Stimulated activated CD8-positive, alpha-beta memory T cell treated with anti-CD3 and anti-CD28 coated beads, Interleukin-7, amount 100 ng/mL, for 1 hour (primary cell): ENCODE results near the gene SLC4A4.
"Not testable (repeated sequence)": the region's sequence is repeated elsewhere in the genome, so short reads cannot be mapped to it uniquely, and the experiment has no call there.

Experiments
- DNase-seq, 2 donors: peaks; one replicate each; pipeline ENCODE4 v3.0.0-alpha.2; 2020; ENCODE audit warnings: low read depth in 2 of 2

The SLC4A4 gene

DNA sequence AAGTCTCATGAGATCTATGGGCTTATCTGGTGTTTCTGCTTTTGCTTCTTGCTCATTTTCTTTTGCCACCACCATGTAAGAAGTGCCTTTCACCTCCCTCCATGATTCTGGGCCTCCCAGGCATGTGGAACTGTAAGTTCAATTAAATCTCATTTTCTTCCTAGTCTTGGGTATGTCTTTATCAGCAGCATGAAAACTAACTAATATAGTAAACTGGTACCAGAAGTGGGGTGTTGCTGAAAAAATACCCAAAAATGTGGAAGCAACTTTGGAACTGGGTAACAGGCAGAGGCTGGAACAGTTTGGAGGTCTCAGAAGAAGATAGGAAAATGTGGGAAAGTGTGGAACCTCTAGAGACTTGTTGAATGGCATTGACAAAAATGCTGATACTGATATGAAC is 70.1 kb downstream of the SLC4A4 start:
- DNase-seq = not testable (repeated sequence)

DNA sequence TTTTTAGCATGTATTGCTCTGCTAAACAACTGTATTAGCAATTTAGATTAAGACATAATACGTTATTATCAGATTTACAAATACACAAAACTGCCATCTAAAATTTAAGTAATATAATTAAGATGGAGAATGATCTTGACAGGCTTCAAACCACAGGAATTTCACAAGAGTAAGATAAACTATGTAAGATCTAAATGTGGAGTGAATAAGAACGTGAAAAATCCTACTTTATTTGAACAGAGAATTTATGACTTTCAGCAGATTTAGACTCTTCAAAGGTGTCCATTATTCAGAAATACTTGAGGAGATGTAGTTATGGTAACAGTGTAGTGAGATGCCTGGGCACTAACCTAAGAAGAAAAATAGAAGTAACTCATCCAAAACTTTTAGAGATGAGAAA is 73.2 kb downstream of the SLC4A4 start:
- DNase-seq = no peak

DNA sequence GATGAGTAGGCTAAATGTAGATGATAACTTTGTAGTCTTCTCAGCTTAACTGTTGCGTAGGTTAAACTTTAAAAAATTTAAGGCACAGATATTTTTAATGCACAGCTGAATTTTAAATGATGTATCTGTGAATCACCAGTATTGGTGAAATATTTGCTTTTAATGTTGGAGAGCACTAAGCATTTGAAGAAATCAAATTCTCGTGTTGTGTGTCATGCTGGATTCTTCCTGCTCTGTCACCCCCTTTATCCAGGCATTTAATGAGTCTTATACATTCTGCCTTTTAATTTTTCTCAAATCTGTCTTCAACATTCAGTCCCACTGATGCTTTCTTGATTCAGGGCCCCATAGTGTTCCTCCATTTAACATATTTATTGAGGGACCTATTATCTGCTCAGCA is 76.7 kb downstream of the SLC4A4 start:
- no peak for DNase-seq

DNA sequence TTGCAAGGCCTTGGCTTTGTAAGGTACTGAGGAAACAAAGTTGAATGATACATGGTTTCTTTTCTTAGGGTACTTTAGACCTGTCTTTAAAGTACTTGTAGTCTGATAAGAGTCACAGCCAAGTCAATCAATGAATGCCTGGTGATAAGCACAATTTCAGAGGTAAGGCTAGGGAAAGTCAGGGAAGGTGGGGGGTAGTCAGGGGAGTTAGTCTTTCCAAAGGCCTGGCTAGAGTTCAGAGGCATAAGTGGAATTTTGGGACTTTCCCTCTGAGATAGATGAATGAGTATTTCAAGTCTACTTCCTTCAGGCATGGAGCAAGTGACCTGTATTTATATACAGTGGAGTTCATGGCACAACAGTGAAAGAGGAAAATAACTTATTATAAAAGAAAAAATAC is 78.3 kb downstream of the SLC4A4 start:
- DNase-seq = no peak

DNA sequence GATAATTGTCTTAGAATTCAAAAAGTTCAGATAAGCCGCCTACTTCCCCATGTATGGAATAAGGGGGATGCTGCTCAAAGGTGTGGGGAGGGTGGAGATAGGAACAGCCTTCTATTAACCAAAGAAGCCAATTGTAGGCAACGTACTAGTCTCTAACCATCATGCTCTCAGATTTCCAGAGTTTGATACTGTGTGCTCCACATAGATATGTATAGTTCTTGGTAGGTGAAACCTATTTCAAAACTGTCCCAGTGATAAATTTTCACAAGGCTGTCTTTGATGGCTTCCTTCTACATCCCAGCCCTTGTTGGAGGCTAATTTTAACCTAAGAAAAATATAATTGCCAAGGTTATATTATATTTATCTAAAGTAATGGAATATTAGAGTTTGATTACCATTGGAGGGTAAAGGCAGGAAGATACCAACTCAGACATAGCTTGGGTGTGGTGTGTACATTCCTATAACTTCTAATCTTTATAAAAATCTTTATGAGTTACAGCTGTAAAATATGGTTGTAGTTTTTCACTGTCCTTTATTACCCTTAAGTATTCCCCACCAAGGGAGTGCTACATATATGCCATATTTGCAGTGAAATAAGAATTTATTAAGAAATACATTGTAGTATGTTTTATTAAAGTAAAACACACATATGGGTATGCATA is 87.7 kb downstream of the SLC4A4 start:
- no peak for DNase-seq

DNA sequence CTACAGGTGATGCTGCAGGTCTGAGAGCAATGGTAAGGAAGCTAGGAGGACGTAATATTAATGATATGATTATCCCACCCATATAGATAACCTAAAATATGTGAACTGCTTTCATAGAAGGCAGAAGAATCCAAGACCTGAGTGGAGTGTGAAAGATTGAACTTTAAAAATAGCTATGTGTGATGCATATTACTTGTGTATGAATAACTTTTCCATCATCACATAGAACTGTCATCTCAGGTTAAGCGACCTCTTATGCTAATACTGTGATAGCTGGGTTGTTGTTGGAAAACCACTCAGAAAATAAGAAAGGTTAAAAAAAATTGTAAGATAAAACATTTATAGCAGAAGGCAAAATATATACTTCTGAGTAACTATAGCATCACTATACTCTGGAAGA is 90.3 kb downstream of the SLC4A4 start:
- no peak for DNase-seq

DNA sequence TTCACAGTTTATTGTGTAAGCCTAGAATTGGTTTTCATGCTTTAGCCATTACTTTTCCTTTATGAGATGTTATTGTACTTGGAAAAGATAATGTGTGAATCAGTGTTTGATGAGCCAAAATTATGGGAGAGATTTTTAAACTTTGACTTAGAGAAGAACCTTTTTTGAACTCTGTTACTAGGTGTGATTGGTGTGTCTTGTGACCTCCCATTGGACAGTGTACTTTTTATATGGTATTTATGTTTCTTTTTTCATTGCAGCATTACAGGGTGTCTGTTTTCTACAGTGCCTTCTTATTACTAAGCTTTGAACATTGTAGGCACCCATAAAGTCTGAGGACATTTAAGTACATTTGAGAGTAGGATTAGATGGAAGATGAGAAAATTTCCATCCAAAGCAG is 91.1 kb downstream of the SLC4A4 start:
- no peak for DNase-seq

DNA sequence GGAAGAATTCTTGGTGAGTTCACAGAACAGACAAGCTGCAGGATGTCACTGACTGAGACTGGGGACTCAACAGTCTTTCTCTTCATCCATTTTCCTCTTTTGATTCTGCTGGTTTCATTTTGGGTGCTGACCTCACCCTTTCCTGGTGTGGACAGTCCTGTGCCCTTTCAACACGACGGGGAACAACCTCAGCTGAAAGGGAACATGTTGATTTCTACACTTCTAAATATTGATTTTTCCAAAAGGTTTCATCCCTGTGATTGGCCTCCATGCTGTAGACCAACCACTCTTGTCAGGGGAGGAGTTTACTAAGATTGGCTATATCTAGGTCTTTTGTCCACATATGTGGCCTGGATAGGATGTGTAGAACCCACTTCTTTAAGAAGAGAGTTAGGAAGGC is 91.8 kb downstream of the SLC4A4 start:
- no peak for DNase-seq

DNA sequence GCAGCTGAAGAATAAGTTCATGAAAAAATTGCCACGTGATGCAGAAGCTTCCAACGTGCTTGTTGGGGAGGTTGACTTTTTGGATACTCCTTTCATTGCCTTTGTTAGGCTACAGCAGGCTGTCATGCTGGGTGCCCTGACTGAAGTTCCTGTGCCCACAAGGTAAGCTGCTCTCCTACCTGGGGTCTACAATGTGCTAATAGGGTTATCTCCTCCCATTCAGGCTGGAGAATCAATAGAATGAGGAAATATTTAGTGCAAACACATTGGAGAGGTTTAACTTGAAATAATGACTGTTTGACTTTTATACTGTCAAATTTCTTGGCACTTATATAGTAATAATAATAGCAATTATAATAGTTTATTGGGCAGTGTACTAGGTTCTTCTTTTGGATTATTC is 101.8 kb downstream of the SLC4A4 start:
- DNase-seq = no peak

DNA sequence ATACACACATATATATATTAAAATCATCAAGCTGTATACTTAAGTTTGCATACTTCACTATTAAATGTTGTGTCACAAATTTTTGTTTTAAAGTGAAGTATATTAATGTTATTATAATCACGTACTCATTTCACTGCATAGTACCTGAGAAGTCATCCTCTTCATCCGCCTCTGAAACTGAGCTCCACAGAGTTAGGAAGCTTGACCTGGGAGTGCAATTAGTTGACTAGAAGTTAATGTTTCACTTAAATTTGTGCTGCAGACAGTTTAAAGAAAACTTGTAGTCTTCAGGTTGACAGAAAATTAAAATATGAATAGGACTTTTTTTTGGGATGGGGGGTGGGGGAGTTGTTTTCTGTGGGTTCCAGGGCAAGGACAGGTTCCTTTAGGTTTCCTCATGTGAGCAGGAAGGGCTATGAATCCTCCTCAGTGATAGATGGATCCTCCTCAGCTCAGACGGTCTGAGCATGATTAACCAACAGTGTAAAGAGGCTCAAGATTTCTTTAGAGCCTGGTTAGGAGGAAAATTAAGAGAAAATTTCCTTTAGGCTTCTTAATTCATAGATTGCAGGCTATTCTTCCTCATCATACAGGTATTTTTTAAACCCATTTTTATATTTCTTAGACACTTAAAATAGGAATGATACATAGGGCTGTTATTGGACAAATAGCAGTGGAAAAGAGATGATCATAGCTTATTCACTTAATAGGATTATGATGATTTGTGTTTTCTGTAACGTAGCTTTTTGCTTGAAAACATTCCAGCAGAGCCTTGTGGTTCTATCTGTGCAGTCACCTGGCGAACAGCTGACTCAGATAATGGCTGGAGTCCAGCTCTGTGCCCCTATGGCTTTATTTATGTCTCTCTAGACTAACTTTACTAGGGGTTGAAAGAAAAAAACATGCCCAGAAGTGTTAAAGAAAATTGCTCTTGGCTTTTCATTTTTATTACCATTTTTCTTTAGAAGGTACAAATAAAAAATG is 102.7 kb downstream of the SLC4A4 start:
- DNase-seq = no peak

DNA sequence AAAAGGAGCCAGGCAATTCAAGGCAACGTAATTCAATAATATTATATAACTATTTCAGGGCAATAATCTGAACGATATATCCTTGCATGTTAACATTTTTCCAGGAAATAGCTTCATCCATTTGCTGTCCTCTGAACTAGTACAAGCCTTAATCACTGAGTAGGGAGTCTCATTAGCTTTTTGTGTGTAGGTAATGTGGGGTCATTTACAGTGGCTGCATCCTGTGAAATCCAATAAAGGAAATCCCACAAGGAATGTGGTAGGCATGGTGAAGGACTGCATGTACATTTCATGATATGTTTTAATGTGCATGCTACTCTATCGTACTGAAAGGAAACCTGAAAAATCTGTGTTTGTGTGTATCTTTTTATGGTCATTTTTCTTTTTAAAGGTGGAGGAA is 103.5 kb downstream of the SLC4A4 start:
- no peak for DNase-seq

DNA sequence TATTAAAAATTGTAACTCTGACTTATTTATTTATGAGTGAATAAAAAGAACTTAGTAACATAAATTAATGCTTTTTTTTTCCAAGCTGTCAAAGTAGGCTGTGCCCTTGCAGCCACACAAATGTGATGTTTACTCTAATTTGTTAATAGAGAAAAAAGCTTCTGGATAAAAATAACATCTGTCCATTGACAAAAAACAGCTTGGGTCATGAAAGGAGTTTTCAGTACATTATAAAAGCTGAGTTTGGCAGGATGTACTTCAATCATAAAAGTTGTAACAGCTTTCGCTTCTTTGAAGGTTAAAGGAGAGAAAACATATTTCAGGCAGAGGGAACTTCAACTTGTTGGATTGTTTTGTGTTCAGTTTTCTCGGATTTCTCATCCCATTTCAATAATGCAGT is 105.6 kb downstream of the SLC4A4 start:
- no peak for DNase-seq

DNA sequence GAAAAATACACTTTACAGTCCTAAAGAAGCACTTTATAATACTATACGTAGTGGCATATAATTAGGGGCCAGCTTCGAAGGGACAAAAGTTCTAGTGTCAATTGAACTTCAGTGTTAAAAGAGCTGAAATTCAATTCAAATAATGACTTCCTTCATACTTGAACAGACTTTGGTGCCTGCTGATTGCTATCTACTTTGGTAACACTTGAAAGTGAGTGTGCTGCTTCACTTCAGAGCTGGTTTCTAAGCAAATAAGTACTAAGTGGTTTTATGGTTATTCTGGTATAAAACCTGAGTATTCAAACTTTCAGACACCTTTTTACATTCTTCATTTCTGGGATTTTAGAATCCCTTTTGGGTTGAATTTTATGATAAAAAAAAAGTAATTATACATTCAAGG is 107.0 kb downstream of the SLC4A4 start:
- DNase-seq = no peak

DNA sequence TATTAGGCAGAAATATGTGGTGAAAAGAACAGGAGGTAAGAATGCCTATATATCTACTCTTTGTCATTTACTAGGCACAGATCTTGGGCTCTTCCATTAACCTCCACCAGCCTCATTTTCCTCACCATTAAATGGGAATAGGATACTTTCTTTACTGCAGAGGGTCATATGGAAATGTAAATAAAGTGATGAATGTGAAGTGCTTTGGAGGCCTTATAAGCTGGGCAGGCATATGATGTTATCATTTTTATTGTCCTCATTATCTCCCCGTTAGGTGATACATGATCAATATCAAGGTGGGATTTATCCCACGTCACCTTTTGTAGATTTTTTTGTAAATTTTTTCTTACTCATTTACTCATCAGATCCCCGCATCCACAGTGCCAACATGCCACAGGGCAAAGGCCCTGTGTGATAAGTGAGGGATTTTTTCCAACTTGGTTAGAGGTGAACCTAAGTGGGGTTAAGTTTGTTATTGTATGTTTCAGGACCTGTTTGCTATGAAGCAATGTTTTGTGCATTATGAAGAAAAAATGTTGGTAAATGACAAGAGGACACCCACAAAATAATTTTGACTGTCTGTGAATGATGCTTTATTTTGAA is 107.8 kb downstream of the SLC4A4 start:
- DNase-seq = no peak

DNA sequence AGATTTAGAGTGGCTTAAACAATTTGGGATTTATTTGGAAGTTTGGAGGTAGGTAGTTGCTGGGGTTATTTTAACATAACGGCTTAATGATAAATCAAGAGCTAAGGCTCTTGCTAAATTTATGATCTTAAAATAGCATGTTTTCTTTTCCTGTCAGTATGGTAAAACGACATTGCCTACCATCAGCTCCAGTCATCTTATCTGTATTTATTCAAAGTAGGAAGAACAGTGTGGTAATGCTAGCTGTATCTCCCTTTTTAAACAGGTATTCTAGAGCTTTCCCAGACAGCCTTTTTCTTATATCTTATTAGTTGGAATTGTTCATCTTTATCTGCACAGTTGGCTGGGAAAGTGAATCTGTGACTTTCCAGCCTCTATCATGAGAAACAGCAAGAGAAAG is 110.2 kb downstream of the SLC4A4 start:
- no peak for DNase-seq

DNA sequence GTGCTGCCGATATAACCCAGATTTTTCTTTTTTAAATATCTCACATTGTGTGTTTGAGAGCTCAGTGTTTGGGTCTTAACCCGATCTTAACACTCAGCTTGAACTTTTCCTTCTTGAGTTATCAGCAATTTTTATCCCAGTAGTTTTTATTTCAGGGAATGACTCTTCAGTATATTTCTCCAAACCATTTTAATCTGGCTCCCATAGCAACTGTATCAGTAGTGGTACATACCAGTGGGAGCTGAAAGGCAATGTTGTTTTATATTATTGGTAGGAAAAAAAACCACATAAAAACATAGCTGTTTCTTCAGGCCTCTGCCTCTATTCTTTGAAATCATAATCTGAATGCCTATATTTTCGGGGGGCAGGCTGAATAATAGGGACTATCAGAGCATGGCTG is 111.1 kb downstream of the SLC4A4 start:
- no peak for DNase-seq

DNA sequence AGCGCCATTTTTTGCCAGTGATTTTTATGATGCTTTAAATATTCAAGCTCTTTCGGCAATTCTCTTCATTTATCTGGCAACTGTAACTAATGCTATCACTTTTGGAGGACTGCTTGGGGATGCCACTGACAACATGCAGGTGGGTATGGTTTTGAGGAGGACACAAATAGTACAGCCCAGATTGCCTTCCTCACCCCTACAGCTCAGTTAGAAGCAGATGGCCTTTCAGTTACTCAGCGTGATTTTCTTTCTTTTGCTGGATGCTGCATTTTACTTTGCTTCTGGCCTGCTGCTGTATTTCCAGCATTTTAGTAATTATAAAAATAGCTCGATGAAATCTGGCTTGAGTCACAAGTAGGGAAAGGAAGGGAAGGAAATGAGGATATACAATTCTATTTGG is 114.7 kb downstream of the SLC4A4 start:
- DNase-seq = no peak

DNA sequence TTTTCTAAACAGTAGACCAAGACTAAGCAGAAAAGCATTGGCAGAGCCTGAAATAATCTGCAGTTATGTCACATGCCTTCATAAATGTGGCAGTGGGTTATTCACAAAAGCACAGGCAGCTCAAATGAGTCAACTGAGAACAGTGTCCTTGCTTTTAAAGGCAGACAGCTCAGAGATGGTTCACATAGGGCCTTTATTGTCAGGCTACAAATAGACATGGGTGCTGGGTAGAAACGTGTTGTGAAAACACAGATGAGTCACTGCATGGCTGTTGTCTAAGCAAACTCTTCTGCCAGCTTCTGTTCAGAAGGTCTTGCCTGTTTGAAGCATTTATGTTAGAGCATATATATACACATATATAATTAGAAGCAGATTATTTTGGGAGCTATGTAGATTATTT is 118.0 kb downstream of the SLC4A4 start:
- no peak for DNase-seq

DNA sequence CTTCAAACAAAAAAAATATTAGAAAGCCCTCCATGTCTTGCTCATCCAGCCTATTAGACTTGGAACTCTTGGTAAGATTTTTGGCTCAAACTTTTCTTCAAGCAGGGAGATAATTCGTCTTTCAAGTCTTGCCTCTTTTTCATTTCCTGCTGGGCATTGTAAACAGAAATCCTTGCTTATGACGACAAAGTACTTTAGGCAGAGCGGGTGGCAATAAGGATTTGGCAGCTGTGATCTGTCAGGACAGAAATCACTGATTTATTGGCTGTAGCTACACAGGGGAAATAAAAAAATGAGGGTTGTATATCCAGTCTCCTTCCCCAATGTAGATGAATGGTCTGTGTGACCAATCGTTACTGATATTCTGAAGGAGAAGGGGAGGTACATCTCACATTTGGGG is 121.6 kb downstream of the SLC4A4 start:
- no peak for DNase-seq

DNA sequence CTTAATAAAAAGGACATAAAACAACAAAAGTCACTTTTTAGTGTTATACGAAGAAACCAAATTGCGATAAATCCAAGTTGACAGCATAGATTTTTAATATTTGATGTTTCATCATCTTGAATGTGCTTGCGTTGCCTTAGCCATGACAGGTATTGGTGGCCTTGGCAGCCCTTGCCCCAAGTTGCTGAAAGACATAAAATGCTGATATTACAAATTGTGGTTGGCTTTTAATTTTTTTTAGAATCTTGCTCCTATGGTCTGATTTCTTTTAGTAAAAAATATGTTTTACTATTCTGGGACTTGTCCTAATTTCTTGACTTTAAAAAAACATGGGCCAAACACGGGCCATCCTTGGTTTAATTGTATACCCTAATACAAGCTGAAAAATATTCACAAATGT is 122.6 kb downstream of the SLC4A4 start:
- DNase-seq = no peak

DNA sequence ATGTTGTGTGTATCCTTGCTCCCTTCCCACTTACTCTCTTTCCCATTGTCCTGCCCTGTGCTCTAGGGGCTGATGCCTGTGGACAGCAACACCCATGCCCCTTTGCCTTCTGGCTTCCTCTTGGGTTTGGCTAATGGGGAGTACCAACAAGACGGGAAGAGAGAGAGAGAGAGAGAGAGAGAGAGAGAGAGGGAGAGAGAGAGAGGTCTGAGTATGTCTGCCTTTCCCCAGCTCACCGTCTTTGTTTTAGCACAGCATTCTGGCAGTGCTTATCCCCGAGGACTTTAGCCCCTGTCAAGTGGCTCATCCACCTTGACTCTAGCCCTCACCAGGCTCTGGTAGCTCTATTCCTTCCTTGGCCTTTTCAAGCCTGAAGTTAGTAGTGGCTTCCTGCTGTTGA is 128.0 kb downstream of the SLC4A4 start:
- no peak for DNase-seq

DNA sequence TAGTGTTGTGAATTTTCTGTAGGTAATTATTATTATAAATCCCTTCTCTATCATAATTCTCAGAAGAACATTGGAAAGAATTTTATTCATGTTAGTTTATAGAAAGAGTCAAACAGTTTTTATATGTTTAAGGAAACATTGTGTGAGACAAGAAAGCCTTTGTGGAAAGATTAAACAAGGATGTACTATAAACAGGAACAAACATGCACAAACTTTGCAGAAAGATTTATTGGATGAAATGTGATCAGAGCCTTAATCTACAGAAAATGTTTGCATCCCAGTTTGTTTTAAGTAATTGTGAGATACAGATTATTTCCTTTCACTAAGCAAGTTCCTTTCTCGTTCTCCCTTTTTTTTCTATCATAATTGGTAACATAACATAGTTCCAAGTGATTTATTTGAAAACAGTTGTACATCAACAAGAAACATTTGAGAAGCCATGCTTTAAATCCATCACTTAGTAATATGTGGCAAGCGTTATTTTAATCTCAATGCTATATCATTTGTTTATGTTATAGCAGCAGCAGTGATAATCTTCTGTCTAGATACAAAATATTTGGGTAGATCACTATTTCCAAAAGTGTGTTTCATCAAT is 129.4 kb downstream of the SLC4A4 start:
- no peak for DNase-seq

DNA sequence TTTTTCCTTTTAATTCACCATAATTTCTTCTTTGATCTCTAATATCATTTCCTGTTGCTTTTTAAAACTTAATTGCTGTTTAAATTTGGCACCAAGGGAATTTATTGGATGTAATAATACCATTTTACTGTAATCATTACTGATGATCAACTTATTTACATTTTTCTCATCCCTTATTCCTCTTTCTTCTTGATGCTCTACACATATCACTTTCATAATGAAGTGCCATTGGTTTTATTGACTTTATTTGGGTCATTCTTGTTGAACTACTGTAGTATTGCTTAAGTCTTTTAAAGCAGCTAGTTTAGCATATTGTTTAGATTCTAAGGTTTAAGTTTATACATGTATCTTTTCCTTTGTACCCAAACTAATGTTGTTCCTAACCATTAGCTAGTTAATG is 130.7 kb downstream of the SLC4A4 start:
- no peak for DNase-seq
